Measurements from ENCODE around the gene STYXL2.

STYXL2 gene

DNA sequence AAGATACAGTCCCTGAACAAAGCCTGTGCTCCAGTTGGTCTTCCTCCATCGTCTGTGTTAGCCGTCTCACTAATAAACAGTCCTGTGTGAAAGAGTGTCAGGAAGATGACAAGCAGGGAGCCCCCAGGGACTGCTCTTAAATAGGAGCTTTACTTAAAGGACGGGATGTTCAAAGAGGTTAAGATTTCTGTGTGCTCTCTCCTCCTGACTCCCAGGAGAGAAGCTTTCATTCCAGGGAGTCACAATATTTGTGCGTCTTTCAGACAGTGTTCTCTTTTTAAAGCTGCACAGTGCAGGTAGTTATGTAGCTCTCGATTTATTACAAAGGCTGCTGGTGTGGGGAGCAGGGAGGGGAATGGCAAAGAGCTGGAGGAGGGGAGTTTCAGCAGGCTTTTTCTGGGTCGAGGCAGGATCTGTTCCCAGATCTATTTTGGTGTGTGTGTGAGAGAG, 43.5 kb downstream of the STYXL2 start:
- DNase-seq, result no peak

DNA sequence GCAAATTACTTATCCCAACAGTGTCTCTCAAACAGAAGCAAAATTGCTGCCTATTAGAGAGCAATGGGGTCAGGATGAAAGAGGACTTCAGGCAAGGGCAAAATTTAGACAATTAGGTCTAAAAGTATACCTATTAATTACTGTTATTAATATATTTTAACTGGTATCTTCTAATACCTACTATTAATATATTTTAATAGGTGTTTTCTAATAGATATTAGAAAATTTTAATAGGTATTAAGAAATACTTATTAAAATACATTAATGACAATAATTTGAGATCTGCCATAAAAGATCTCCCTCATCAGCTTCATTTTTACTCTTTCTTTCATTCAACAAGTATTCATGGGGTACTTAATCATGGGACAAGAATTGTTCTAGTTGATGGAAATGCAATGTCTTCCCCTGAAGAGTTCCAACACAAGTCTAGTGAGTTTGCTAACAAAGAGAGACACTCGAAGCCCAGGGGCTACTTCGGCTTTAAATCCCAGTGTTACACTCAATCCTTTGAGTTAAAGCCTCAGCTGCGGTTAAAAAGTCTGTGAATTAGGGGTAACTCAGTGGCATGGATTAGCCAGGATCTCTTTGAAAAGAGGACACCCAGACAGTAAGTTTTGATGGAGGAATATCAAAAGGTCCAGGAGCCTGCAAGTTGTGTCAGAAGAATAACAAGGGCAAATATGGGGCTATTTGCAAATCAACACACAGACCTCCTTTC, 44.1 kb downstream of the STYXL2 start:
- no peak for DNase-seq

DNA sequence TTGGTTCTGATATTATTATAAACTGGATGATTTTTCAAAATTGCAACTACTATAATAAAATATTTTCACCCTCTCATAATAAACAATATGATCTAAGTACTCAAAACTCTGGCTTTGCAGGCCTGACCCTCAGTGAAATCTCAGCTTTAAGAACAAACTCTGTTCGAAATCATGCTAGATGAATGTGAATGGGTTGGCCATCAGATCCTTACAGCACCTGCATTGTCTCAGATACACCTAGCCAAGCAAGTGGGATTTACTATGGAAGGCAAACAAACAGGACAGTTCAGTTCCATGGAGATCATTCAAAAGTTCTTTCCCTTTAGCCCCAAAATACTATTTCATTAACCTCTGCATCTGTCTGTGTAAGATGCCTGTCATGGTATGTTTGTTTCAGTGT, 44.8 kb downstream of the STYXL2 start:
- DNase-seq, result no peak

DNA sequence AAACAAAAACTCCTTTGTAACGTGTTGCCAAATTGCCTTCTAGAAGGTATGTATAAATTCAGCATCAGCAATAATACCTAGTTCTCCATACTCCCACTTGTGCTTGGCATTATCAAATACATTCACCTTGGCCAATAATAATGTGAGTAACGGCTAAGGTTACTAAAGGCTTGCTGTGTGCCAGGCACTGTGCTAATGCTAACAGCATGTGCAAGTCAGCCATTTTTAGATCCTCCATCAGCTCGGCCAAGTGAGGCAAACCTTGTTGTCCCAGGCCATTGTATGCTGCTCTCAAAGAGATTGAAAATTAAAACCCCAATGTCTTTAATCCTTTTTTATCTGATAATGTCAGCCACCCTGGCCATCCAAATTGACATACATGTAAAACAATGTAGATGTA, 48.1 kb downstream of the STYXL2 start:
- no peak for DNase-seq
